CD14-positive monocyte (primary cell): Measurements from ENCODE around the gene ADAM22. TPM values are rescaled to one million over a fixed set of nuclear protein-coding genes. Genes with fewer than 3 reads are reported as not detected.

Experiments used
- DNase-seq, 3 donors: peaks; one replicate each; pipeline ENCODE4 v3.0.0-alpha.2; 2011 to 2022
- H2AFZ ChIP-seq: 2 replicates; pipeline ENCODE4 v1.6.0; 2012; ENCODE audit warnings: mild to moderate bottlenecking, low read depth, low read length, inconsistent platforms; ENCODE audit not compliant: insufficient read depth, poor library complexity, severe bottlenecking
- H3K27ac ChIP-seq, 2 donors: 1 replicate in 1 of 2; 2 replicates in 1 of 2; pipeline ENCODE4 v1.5.1; 2012 to 2013; ENCODE audit warnings: low read length in 2 of 2, control low read depth in 1 of 2, inconsistent platforms in 1 of 2, low read depth in 1 of 2, mild to moderate bottlenecking in 1 of 2
- H3K27me3 ChIP-seq, 2 donors: one replicate each; pipeline versions ENCODE4 v1.6.0 to v1.6.1; 2011 to 2013; ENCODE audit warnings: low read length in 2 of 2; ENCODE audit not compliant: control insufficient read depth in 2 of 2, insufficient read depth in 2 of 2
- H3K36me3 ChIP-seq, 2 donors: replicated peaks in 1 of 2; 1 replicate in 1 of 2; 2 replicates in 1 of 2; pipeline versions ENCODE4 v1.5.1 to v1.6.1; 2012 to 2013; ENCODE audit warnings: low read length in 2 of 2, control low read depth in 1 of 2, inconsistent platforms in 1 of 2, mild to moderate bottlenecking in 1 of 2; ENCODE audit not compliant: insufficient read depth in 2 of 2, control insufficient read depth in 1 of 2
- H3K4me1 ChIP-seq, 2 donors: 1 replicate in 1 of 2; 2 replicates in 1 of 2; pipeline versions ENCODE4 v1.5.1 to v1.6.1; 2012 to 2013; ENCODE audit warnings: low read length in 2 of 2, control low read depth in 1 of 2, inconsistent platforms in 1 of 2, mild to moderate bottlenecking in 1 of 2, moderate library complexity in 1 of 2; ENCODE audit not compliant: insufficient read depth in 2 of 2, control insufficient read depth in 1 of 2
- H3K4me2 ChIP-seq: replicated peaks from 2 replicates; pipeline ENCODE3; 2012; ENCODE audit warnings: low read length, moderate library complexity, mild to moderate bottlenecking; ENCODE audit not compliant: poor library complexity, severe bottlenecking; ENCODE audit errors: extremely low read depth
- H3K4me3 ChIP-seq, 3 experiments: fragments of 200-600 bp in 1 of 3; sonication (generic) in 1 of 3; replicated peaks in 1 of 3; 1 replicate in 2 of 3; 2 replicates in 1 of 3; pipeline ENCODE4 v1.5.1; 2011 to 2013; ENCODE audit warnings: low read length in 3 of 3, mild to moderate bottlenecking in 3 of 3, control low read depth in 2 of 3, low read depth in 2 of 3, inconsistent platforms in 1 of 3, moderate library complexity in 1 of 3
- H3K79me2 ChIP-seq: 2 replicates; pipeline ENCODE4 v1.6.0; 2012; ENCODE audit warnings: mild to moderate bottlenecking, control low read depth, inconsistent platforms, low read length, moderate library complexity; ENCODE audit not compliant: insufficient read depth
- H3K9ac ChIP-seq: 2 replicates; pipeline ENCODE4 v1.6.0; 2017; ENCODE audit warnings: low read length, mild to moderate bottlenecking; ENCODE audit not compliant: insufficient read depth, poor library complexity, severe bottlenecking
- H3K9me3 ChIP-seq, 2 donors: replicated peaks in 1 of 2; 1 replicate in 1 of 2; 2 replicates in 1 of 2; pipeline versions ENCODE4 v1.5.1 to v1.6.1; 2012 to 2013; ENCODE audit warnings: low read length in 2 of 2, control low read depth in 1 of 2; ENCODE audit not compliant: control insufficient read depth in 1 of 2, insufficient read depth in 1 of 2
- H4K20me1 ChIP-seq: 2 replicates; pipeline ENCODE4 v1.6.0; 2012; ENCODE audit warnings: mild to moderate bottlenecking, low read length, control low read depth, moderate library complexity; ENCODE audit not compliant: insufficient read depth
- H3K27ac Mint-ChIP-seq, 7 donors: one replicate each; pipeline ENCODE4 v1.8.0; 2020; ENCODE audit warnings: mild to moderate bottlenecking in 7 of 7, mixed read lengths in 7 of 7, moderate library complexity in 6 of 7, inconsistent platforms in 2 of 7
- H3K27me3 Mint-ChIP-seq, 3 donors: one replicate each; pipeline ENCODE4 v1.8.0; 2021 to 2022; ENCODE audit warnings: low read depth in 3 of 3, mild to moderate bottlenecking in 3 of 3, mixed read lengths in 3 of 3, moderate library complexity in 3 of 3, inconsistent platforms in 1 of 3
- H3K36me3 Mint-ChIP-seq, 2 donors: one replicate each; pipeline ENCODE4 v1.8.0; 2020; ENCODE audit warnings: mixed read lengths in 2 of 2, inconsistent platforms in 1 of 2, mild to moderate bottlenecking in 1 of 2
- H3K4me1 Mint-ChIP-seq: one replicate; pipeline ENCODE4 v1.8.0; 2020; ENCODE audit warnings: mild to moderate bottlenecking, mixed read lengths
- H3K4me3 Mint-ChIP-seq, 2 donors: one replicate each; pipeline ENCODE4 v1.8.0; 2020; ENCODE audit warnings: mild to moderate bottlenecking in 2 of 2, mixed read lengths in 2 of 2, moderate library complexity in 1 of 2
- H3K9me3 Mint-ChIP-seq, 7 donors: one replicate each; pipeline ENCODE4 v1.8.0; 2020 to 2022; ENCODE audit warnings: mixed read lengths in 7 of 7, mild to moderate bottlenecking in 6 of 7, moderate library complexity in 6 of 7, inconsistent platforms in 2 of 7
- CTCF ChIP-seq: fragments of 200-600 bp; IDR thresholded peaks from one replicate; pipeline ENCODE4 v1.8.0; 2022; ENCODE audit warnings: antibody characterized with exemption, mild to moderate bottlenecking
- WGBS: methylation state at CpG from one replicate; pipeline ENCODE4 v1.1.5; 2013; ENCODE audit warnings: missing lambda C conversion rate; ENCODE audit not compliant: insufficient coverage; 5-methylcytosine and 5-hydroxymethylcytosine counted together
- intact Hi-C, 2 donors: fragments of 100-400 bp; cut with micrococcal nuclease; formaldehyde crosslinking; loops; one replicate each; pipeline versions ENCODE4 v1.15.0 to v1.15.1; 2023
- polyA plus RNA-seq, 3 donors: library from polyadenylated mRNA; depleted of rRNA in 1 of 3; unstranded in 2 of 3; stranded (reverse) in 1 of 3; fragments of 300-500 nt in 2 of 3; fragments of >200 nt in 1 of 3; fragmentation: Illumina TruSeq in 2 of 3; gene quantifications; 1 replicate in 2 of 3; 2 replicates in 1 of 3; pipeline ENCODE4 v1.2.3, GENCODE V29; 2012 to 2021

ADAM22 gene
- polyA plus RNA-seq, 3 donors, result 0.01 to 0.17 TPM; not detected in 1

- no peaks in the 10 kb centered on the region for H3K79me2 ChIP-seq
- H4K20me1 ChIP-seq, result no peaks in the 10 kb centered on the region
- no peak overlapping the region for H3K9ac ChIP-seq
- Mint-ChIP-seq H3K4me3 (no peak overlapping the region), H3K27ac (no peak overlapping the region), H3K27me3 (no peaks in the 10 kb centered on the region), H3K4me1 (no peaks in the 10 kb centered on the region), H3K36me3 (peaks cover 81% of the 10 kb centered on the region in 2 donors), H3K9me3 (no peaks in the 10 kb centered on the region)
- H3K36me3 ChIP-seq, result peaks cover 82 to 98% of the 10 kb centered on the region in 2 donors
- no peak for DNase-seq
- no CpG with 5 or more reads among the region's 4 CpGs for WGBS
- no peak overlapping the region for H2AFZ ChIP-seq
- H3K27me3 ChIP-seq, result no peaks in the 10 kb centered on the region
- H3K27ac ChIP-seq, result no peak overlapping the region
- intact Hi-C loops, result no loop called here
- TF ChIP-seq CTCF, result no peak
- H3K4me1 ChIP-seq, result no peaks in the 10 kb centered on the region
- H3K9me3 ChIP-seq, result no peaks in the 10 kb centered on the region
- H3K4me2 ChIP-seq, result no peak overlapping the region
- H3K4me3 ChIP-seq, result no peak overlapping the region
These were observed 272.2 kb downstream of the ADAM22 start for GRCh38 chr7:88206254-88206653.

DNA sequence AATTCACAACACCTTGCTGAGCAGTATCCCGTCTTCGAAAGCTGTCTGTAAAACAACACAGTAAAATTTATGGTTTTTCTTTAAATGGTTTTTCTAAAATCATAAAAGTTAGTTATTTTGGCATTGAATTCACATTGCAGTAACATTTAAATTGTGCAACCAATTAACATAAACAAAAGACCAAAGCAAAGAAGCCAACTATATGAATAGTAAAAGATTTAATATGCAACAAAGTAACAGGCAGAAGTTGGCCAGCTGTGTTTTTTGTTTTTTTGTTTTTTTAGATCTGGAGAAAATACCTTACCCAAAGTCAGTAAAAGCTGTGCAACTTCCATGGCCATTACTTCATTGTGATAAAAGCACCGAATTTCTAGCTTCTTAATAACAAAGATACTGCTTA, 274.5 kb downstream of the ADAM22 start:
- no peaks in the 10 kb centered on the region for H3K27me3 Mint-ChIP-seq

More for the DNA sequence above, 274.5 kb downstream of the ADAM22 start:
- no peak for DNase-seq
- H3K4me3 Mint-ChIP-seq, result no peak overlapping the region
- no peaks in the 10 kb centered on the region for H3K27me3 ChIP-seq
- H4K20me1 ChIP-seq, result peaks cover 11% of the 10 kb centered on the region
- no peak overlapping the region for H3K4me3 ChIP-seq
- H3K36me3 ChIP-seq, result peaks cover 91 to 99% of the 10 kb centered on the region in 2 donors
- H3K79me2 ChIP-seq, result no peaks in the 10 kb centered on the region
- no peak overlapping the region for H2AFZ ChIP-seq
- H3K4me1 ChIP-seq, result no peaks in the 10 kb centered on the region
- no peak for TF ChIP-seq CTCF
- WGBS, result no CpG with 5 or more reads among the region's 3 CpGs
- no peaks in the 10 kb centered on the region for H3K9me3 ChIP-seq
- no peak overlapping the region for H3K9ac ChIP-seq
- no peak overlapping the region for H3K4me2 ChIP-seq
- no peak overlapping the region for H3K27ac Mint-ChIP-seq
- H3K4me1 Mint-ChIP-seq, result no peaks in the 10 kb centered on the region
- no peak overlapping the region for H3K27ac ChIP-seq
- no peaks in the 10 kb centered on the region for H3K9me3 Mint-ChIP-seq
- intact Hi-C loops, result no loop called here
- H3K36me3 Mint-ChIP-seq, result peaks cover 82 to 83% of the 10 kb centered on the region in 2 donors
